ENCODE measurements around the gene RCSD1. TPM values are rescaled to one million over a fixed set of nuclear protein-coding genes. Genes with fewer than 3 reads are reported as not detected.

Gene RCSD1
- total RNA-seq, 4 donors from 2014 or later, result 7.1 to 14.2 (median 10.8) TPM

DNA sequence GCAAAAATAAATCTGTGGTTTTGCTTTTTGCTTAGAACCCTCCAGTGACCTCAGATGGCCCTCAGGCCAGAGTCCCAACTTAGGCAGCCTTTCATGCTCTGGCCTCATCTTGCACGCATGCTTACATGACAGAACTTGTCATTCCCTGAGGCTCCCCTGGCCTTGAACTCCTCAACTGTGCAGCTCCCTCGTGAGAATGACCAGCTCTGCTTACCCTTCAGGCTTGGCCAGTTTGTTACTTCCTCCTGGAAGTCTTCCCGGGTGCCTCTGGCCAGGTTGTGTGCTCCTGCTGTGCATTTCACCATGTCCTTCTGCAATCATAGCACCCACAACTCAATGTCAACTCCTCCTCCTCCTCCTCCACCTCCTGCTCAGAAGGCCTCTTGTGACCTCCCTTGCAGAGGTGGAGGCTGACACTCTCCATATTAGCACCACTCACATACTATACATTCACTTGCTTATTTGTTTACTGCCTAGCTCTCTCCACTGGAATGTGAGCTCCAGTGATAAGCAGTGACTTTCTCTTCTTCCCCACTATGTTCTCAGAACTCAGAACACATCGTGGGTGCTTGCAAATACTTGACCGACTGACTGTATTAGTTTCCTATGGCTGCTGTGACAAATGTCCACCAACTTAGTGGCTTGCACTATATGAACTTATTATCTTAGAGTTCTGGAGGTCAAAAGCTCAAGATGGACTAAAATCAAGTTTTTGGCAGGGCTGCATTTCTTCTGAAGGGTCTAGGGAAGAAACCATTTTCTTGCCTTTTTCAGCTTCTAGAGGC, 41.9 kb downstream of the RCSD1 start:
- Histone ChIP-seq H3K4me3 (replicated peaks in 1 of 3) (no peak overlapping the region), H3K27ac (no peak overlapping the region), H3K9me3 (no peaks in the 10 kb centered on the region), H3K27me3 (no peaks in the 10 kb centered on the region), H3K36me3 (no peaks in the 10 kb centered on the region), H3K4me1 (no peaks in the 10 kb centered on the region)
- intact Hi-C loops (cut with DNase I), result no loop called here
- DNase-seq, result no peak
- TF ChIP-seq, protein P1, sequence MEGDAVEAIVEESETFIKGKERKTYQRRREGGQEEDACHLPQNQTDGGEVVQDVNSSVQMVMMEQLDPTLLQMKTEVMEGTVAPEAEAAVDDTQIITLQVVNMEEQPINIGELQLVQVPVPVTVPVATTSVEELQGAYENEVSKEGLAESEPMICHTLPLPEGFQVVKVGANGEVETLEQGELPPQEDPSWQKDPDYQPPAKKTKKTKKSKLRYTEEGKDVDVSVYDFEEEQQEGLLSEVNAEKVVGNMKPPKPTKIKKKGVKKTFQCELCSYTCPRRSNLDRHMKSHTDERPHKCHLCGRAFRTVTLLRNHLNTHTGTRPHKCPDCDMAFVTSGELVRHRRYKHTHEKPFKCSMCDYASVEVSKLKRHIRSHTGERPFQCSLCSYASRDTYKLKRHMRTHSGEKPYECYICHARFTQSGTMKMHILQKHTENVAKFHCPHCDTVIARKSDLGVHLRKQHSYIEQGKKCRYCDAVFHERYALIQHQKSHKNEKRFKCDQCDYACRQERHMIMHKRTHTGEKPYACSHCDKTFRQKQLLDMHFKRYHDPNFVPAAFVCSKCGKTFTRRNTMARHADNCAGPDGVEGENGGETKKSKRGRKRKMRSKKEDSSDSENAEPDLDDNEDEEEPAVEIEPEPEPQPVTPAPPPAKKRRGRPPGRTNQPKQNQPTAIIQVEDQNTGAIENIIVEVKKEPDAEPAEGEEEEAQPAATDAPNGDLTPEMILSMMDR (IDR thresholded peaks at IDR 0.05), result no peak
- TF ChIP-seq POLR2A (IDR thresholded peaks at IDR 0.05), result no peak
- 83 to 88% methylated on average over 5 of the region's 5 CpGs for WGBS, 2 donors

DNA sequence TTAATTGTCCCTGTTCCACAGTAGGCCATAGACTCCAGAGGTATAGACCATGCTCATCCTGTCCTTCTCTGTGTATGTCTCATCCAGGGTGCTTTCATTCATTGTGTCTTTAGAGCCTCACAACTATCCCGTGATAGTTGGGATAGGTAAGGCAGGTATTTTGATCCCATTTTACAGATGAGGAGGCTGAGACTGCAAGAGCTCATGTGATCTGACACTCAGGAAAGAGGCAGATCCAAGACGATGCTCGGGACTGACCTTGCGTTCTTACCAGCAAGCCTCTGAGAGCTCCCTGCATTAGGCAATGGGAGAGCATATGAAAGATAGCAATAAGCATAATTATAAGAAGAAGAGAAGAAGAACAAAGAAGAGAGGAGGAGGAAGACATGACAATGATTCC, 42.8 kb downstream of the RCSD1 start:
- WGBS, 2 donors, result 92 to 93% methylated on average over 4 of the region's 4 CpGs
- no peaks in the 10 kb centered on the region for H3K9me3 ChIP-seq
- intact Hi-C loops (cut with DNase I), result no loop called here
- H3K27me3 ChIP-seq, result no peaks in the 10 kb centered on the region
- H3K27ac ChIP-seq, result no peak overlapping the region
- no peaks in the 10 kb centered on the region for H3K36me3 ChIP-seq
- H3K4me3 ChIP-seq (replicated peaks in 1 of 3), result no peak overlapping the region
- DNase-seq, result no peak
- no peaks in the 10 kb centered on the region for H3K4me1 ChIP-seq
- TF ChIP-seq, protein P1 (IDR thresholded peaks at IDR 0.05), result no peak
- no peak for TF ChIP-seq POLR2A (IDR thresholded peaks at IDR 0.05)

DNA sequence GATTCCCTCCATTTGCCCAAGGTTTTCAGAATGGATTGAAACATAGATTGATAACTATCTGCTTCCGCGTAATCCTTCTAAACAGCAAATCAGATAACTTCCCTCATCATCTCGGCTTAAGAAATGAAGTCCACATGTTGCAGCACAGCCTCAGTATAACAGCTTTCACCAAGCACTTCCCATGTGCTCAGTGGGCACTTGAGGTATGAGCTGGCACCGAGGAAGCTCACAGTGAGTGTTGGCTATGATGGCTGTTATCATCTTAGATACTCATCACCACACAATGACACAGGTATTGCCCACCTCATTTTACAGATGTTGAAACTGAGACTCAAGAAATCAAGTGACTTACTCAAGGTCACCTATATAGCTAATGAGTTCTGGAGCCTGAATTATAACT, 43.2 kb downstream of the RCSD1 start:
- TF ChIP-seq, protein P1 (IDR thresholded peaks at IDR 0.05), result no peak
- no peak for TF ChIP-seq POLR2A (IDR thresholded peaks at IDR 0.05)
- Histone ChIP-seq H3K27me3 (no peaks in the 10 kb centered on the region), H3K4me3 (replicated peaks in 1 of 3) (no peak overlapping the region), H3K9me3 (no peaks in the 10 kb centered on the region), H3K4me1 (no peaks in the 10 kb centered on the region), H3K36me3 (no peaks in the 10 kb centered on the region), H3K27ac (no peak overlapping the region)
- DNase-seq, result no peak
- intact Hi-C loops (cut with DNase I), result no loop called here
- 84 to 94% methylated on average over 4 of the region's 4 CpGs for WGBS, 2 donors

DNA sequence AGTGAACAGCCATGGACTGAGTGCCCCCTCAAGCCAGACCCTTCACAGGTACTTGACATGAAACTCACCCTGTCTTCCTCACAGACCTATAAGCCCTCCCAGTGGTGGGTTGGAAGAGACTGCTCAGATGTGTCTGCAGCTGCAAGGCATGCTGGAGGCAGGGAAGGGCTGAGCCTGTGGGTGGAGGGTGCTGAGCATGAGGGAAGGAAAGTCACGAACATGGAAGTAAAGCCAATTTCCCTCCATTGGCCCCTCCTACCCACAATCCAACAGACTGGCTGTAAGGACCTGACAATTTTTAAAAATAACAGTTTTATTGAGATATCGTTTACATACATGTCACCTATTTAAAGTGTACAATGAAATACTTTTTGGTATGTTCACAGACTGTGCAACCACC, 44.1 kb downstream of the RCSD1 start:
- Histone ChIP-seq H3K4me3 (replicated peaks in 1 of 3) (no peak overlapping the region), H3K27me3 (no peaks in the 10 kb centered on the region), H3K9me3 (no peaks in the 10 kb centered on the region), H3K4me1 (no peaks in the 10 kb centered on the region), H3K27ac (no peak overlapping the region), H3K36me3 (no peaks in the 10 kb centered on the region)
- TF ChIP-seq, protein P1 (IDR thresholded peaks at IDR 0.05), result no peak
- TF ChIP-seq POLR2A (IDR thresholded peaks at IDR 0.05), result no peak
- DNase-seq, result no peak
- intact Hi-C loops (cut with DNase I), result no loop called here
- 72 to 87% methylated on average over 2 of the region's 2 CpGs for whole genome bisulfite sequencing, 2 donors

DNA sequence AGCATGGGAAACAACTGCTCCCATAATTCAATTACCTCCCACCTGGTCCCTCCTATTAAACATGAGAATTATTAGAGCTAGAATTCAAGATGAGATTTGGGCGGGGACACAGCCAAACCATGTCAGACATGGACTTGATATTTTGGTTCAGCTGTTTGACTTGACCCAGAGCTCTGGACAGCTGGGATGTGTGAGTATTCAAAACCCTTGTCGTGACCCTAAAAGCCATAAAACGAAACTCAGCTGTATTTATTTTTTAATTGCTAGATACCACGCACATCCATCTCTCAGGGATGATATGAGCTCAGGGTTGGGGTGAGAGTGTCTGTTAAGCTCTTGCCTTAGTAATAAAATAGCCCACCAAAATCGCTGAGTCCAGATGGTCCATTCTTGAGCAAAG, 45.4 kb downstream of the RCSD1 start:
- no peak for TF ChIP-seq POLR2A (IDR thresholded peaks at IDR 0.05)
- TF ChIP-seq, protein P1 (IDR thresholded peaks at IDR 0.05), result no peak
- intact Hi-C loops (cut with DNase I), result no loop called here

More for the DNA sequence above, 45.4 kb downstream of the RCSD1 start:
- Histone ChIP-seq H3K27ac (no peak overlapping the region), H3K4me3 (replicated peaks in 1 of 3) (no peak overlapping the region), H3K36me3 (no peaks in the 10 kb centered on the region), H3K4me1 (no peaks in the 10 kb centered on the region), H3K9me3 (no peaks in the 10 kb centered on the region), H3K27me3 (no peaks in the 10 kb centered on the region)
- DNase-seq, result no peak
- 94 to 97% methylated on average over 5 of the region's 5 CpGs for WGBS, 2 donors

Data from thyroid gland (tissue), 4 donors.